Suprapubic skin (tissue), 4 donors: Measurements from ENCODE around the gene USP54. TPM values are rescaled to one million over a fixed set of nuclear protein-coding genes. Genes with fewer than 3 reads are reported as not detected.
A peak's percentile ranks its signal among the peaks of the same experiment; 100 is the strongest.

Experiments
- DNase-seq, 2 donors: peaks; one replicate each; pipeline ENCODE4 v3.0.0-alpha.2; 2019; ENCODE audit warnings: low spot score in 2 of 2
- H3K27ac ChIP-seq: fragments of 200-600 bp; sonication (generic); one replicate; pipeline ENCODE4 v1.5.1; 2019
- H3K27me3 ChIP-seq: fragments of 200-600 bp; sonication (generic); one replicate; pipeline ENCODE4 v1.5.1; 2019
- H3K36me3 ChIP-seq: fragments of 200-600 bp; sonication (generic); one replicate; pipeline ENCODE4 v1.5.1; 2019
- H3K4me1 ChIP-seq: fragments of 200-600 bp; sonication (generic); one replicate; pipeline ENCODE4 v1.5.1; 2019
- H3K4me3 ChIP-seq: fragments of 200-600 bp; sonication (generic); one replicate; pipeline ENCODE4 v1.5.1; 2019; ENCODE audit warnings: mild to moderate bottlenecking
- H3K9me3 ChIP-seq: fragments of 200-600 bp; sonication (generic); one replicate; pipeline ENCODE4 v1.5.1; 2019
- EP300 ChIP-seq: sonication (generic); formaldehyde crosslinking; IDR thresholded peaks from one replicate; pipeline ENCODE4 v1.6.1; 2017; ENCODE audit warnings: antibody characterized with exemption
- POLR2A ChIP-seq, 2 donors: fragments of 450-650 bp; IDR thresholded peaks; one replicate each; pipeline ENCODE4 v1.6.1; 2017; ENCODE audit warnings: antibody characterized with exemption in 2 of 2, mild to moderate bottlenecking in 2 of 2, moderate library complexity in 2 of 2
- POLR2AphosphoS5 ChIP-seq, 3 donors: sonication (generic); formaldehyde crosslinking; IDR thresholded peaks; one replicate each; pipeline ENCODE4 v1.6.1; 2017; ENCODE audit warnings: antibody characterized with exemption in 3 of 3
- WGBS: methylation state at CpG from one replicate; pipeline ENCODE4 v1.1.5; 2018; 5-methylcytosine and 5-hydroxymethylcytosine counted together
- total RNA-seq, 4 donors: library from RNA; depleted of rRNA; stranded (reverse); fragments of >200 nt; gene quantifications; one replicate each; pipeline ENCODE4 v1.1.0, GENCODE V29; 2016
- TF ChIP-seq, protein P1 (sequence below), 2 donors: fragments of 200-600 bp in 1 of 2; fragments of 450-650 bp in 1 of 2; sonication (generic) in 1 of 2; IDR thresholded peaks; one replicate each; pipeline ENCODE4 v1.5.1; 2016 to 2019; ENCODE audit warnings: antibody characterized with exemption in 2 of 2, mild to moderate bottlenecking in 1 of 2, moderate library complexity in 1 of 2

The USP54 gene
- total RNA-seq, 4 donors from 2014 or later = 52.2 to 110 (median 79.5) TPM

DNA sequence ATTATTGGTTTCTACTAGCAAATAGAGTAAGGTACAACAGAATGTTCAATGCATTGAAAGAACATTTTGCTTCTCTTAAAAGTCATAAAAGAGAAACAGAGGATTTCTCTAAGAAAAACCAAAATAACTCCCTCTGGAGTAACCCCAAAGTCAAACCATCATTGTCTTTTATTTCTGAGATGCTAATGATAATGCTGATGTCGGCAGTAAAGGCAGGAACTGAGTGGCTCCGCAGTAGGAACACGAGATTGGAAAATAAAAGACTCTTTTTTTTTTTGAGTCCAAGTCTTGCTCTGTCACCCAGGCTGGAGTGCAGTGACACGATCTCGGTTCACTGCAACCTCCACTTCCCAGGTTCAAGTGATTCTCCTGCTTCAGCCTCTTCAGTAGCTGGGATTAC lies 2.7 kb upstream of the USP54 start:
- Histone ChIP-seq H3K4me1 (peaks cover 19% of the 10 kb centered on the region), H3K9me3 (no peaks in the 10 kb centered on the region), H3K36me3 (no peaks in the 10 kb centered on the region), H3K4me3 (no peak overlapping the region), H3K27me3 (no peaks in the 10 kb centered on the region), H3K27ac (no peak overlapping the region)
- TF ChIP-seq POLR2A (IDR thresholded peaks at IDR 0.05) (no peak), POLR2AphosphoS5 (IDR thresholded peaks at IDR 0.05) (no peak), EP300 (no peak)
- TF ChIP-seq, protein P1, sequence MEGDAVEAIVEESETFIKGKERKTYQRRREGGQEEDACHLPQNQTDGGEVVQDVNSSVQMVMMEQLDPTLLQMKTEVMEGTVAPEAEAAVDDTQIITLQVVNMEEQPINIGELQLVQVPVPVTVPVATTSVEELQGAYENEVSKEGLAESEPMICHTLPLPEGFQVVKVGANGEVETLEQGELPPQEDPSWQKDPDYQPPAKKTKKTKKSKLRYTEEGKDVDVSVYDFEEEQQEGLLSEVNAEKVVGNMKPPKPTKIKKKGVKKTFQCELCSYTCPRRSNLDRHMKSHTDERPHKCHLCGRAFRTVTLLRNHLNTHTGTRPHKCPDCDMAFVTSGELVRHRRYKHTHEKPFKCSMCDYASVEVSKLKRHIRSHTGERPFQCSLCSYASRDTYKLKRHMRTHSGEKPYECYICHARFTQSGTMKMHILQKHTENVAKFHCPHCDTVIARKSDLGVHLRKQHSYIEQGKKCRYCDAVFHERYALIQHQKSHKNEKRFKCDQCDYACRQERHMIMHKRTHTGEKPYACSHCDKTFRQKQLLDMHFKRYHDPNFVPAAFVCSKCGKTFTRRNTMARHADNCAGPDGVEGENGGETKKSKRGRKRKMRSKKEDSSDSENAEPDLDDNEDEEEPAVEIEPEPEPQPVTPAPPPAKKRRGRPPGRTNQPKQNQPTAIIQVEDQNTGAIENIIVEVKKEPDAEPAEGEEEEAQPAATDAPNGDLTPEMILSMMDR (IDR thresholded peaks at IDR 0.05) = no peak
- DNase-seq = no peak
- 90% methylated on average over 5 of the region's 5 CpGs for WGBS

DNA sequence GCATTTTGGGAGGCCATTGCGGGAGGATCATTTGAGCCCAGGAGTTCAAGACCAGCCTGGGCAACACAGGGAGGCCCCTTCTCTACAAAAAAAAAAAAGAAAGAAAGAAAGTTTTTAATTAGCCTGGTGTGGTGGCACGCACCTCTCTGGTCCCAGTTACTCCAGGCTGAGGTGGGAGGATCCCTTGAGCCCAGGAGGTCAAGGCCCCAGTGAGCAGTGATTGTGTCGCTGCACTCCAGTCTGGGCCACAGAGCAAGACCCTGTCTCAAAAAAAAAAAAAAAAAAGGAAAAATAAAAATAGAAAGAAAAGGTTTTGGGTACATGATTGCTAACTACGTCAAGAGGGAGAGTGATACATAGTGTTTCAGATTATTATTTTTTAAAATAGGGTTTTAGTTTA lies 2.0 kb upstream of the USP54 start:
- DNase-seq = no peak
- no peaks in the 10 kb centered on the region for H3K27me3 ChIP-seq
- no peak overlapping the region for H3K4me3 ChIP-seq
- no peaks in the 10 kb centered on the region for H3K36me3 ChIP-seq
- TF ChIP-seq POLR2A (IDR thresholded peaks at IDR 0.05) (no peak), POLR2AphosphoS5 (IDR thresholded peaks at IDR 0.05) (no peak), EP300 (no peak)
- TF ChIP-seq, protein P1 (IDR thresholded peaks at IDR 0.05) = no peak
- peaks cover 19% of the 10 kb centered on the region for H3K4me1 ChIP-seq
- H3K9me3 ChIP-seq = no peaks in the 10 kb centered on the region
- no peak overlapping the region for H3K27ac ChIP-seq
- 92% methylated on average over 4 of the region's 4 CpGs for WGBS

GRCh38 chr10:73591935-73592699 lies 975 bp upstream of the USP54 start:
- DNase-seq = peak in 1 of 2 donors; percentile 65
- Histone ChIP-seq H3K9me3 (no peaks in the 10 kb centered on the region), H3K36me3 (no peaks in the 10 kb centered on the region), H3K27ac (peak overlapping the region; percentile 61), H3K4me3 (peak overlapping the region; percentile 27), H3K27me3 (no peaks in the 10 kb centered on the region), H3K4me1 (peaks cover 22% of the 10 kb centered on the region)
- WGBS = 42% methylated on average over 3 of the region's 3 CpGs
- TF ChIP-seq, protein P1 (IDR thresholded peaks at IDR 0.05) = no peak
- TF ChIP-seq EP300 (no peak), POLR2AphosphoS5 (IDR thresholded peaks at IDR 0.05) (no peak), POLR2A (IDR thresholded peaks at IDR 0.05) (no peak)

- Histone ChIP-seq H3K27me3 (no peaks in the 10 kb centered on the region), H3K27ac (no peak overlapping the region), H3K4me3 (no peak overlapping the region), H3K9me3 (no peaks in the 10 kb centered on the region), H3K4me1 (peaks cover 36% of the 10 kb centered on the region), H3K36me3 (no peaks in the 10 kb centered on the region)
- 79% methylated on average over 3 of the region's 3 CpGs for WGBS
- no peak for DNase-seq
- TF ChIP-seq EP300 (no peak), POLR2AphosphoS5 (IDR thresholded peaks at IDR 0.05) (no peak), POLR2A (IDR thresholded peaks at IDR 0.05) (no peak)
- TF ChIP-seq, protein P1 (IDR thresholded peaks at IDR 0.05) = no peak
Measured at GRCh38 chr10:73589563-73590126, 1.5 kb downstream of the USP54 start.

DNA sequence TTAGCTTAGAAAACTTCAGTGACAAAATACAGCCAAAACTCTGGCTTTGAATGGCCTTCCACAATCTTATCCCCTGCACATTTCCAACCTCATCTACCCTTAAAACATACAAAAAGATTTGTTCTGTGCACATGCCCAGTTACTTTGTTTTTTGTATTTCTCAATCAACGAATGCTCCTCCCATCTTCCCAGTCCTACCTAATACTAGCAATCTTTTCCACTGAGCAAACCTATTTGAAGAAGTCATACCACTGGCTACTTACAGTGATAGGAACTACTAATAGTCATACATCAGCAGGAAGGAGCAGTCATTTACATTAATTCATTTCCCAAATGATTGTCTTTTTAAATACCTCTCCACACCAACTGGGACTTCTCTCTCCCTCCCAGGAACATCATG lies 2.5 kb downstream of the USP54 start:
- DNase-seq = no peak
- TF ChIP-seq POLR2A (IDR thresholded peaks at IDR 0.05) (no peak), EP300 (no peak), POLR2AphosphoS5 (IDR thresholded peaks at IDR 0.05) (no peak)
- TF ChIP-seq, protein P1 (IDR thresholded peaks at IDR 0.05) = no peak
- Histone ChIP-seq H3K36me3 (no peaks in the 10 kb centered on the region), H3K4me1 (peaks cover 36% of the 10 kb centered on the region), H3K27me3 (no peaks in the 10 kb centered on the region), H3K9me3 (no peaks in the 10 kb centered on the region), H3K4me3 (no peak overlapping the region), H3K27ac (no peak overlapping the region)
- 93% methylated on average over 1 of the region's 1 CpG for WGBS
